Hair follicle dermal papilla cell (primary cell): ENCODE data around the gene CASP10. TPM values are rescaled to one million over a fixed set of nuclear protein-coding genes. Genes with fewer than 3 reads are reported as not detected.

ENCODE experiments used
- small RNA-seq: library from RNA; depleted of rRNA; stranded (forward); fragments of <200 nt; gene quantifications from one replicate; pipeline ENCODE3, GENCODE V24; 2012
- total RNA-seq: library from RNA; depleted of rRNA; stranded (reverse); fragments of >200 nt; gene quantifications from 2 replicates; pipeline ENCODE4 v1.2.3, GENCODE V29; 2012

Gene CASP10
- total RNA-seq = 3.1 and 5.7 TPM in 2 replicates

GRCh38 chr2:201182650-201183364, at the start of gene CASP10:
CASP10 (plus strand) TSS chr2:201183141; CDS start chr2:201185778, 2,637 bp downstream.

DNA sequence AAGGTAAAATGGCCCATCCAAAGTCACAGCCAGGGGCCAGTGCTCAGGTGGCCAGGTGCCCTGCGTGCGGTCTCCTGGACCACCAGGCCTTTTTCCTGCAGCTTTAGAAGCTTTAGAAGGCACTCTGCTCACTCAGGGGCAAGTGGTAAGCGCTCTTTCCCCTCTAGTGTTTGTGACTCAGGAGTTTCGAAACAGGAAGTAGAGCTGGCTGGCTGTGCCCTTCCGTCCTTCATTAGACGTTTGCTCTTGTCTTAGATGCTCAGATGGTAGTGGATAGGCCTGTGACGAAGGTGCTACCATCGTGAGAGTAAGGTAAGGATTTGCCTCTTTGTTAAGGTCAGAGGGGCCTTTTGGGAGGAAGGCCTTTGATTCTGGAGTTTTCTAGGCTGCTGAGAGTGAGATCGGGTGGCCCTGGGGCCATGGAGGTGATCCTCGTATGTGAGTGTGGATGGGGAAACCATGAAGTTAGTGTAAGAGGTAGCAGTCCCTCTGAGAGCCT, 77.4 kb downstream of the CASP10 start, which contains the start of gene CASP8:
CASP8 (plus strand) TSS at position 235 of the 499 bp plus-strand sequence. CDS start 5,951 bp downstream, outside the sequence.

Small RNAs within 50 kb of the gene (small RNA-seq; reads per million reads assigned to genes)
- gene AC007283.2 (not detected), gene MTND4LP13 (not detected), gene RNU7-45P (not detected)

Other genes with a start within 250 kb of the CASP10 start
- gene ORC2, start 219.5 kb upstream of the CASP10 start, total RNA-seq = 15.6 and 16.2 TPM in 2 replicates
- 10.9 and 15.9 TPM in 2 replicates for gene HYCC2, start 111.5 kb upstream of the CASP10 start, total RNA-seq
- gene NDUFB3, start 111.1 kb upstream of the CASP10 start, total RNA-seq = 18.5 and 23.8 TPM in 2 replicates
- gene CFLAR, start 67.0 kb upstream of the CASP10 start, total RNA-seq = 135 and 157 TPM in 2 replicates
- 28.6 and 29.4 TPM in 2 replicates for gene CASP8, start 77.4 kb downstream of the CASP10 start, total RNA-seq
- 1.3 and 1.9 TPM in 2 replicates for gene FLACC1, start 174.2 kb downstream of the CASP10 start, total RNA-seq